ENCODE measurements around the gene DTD2.

Gene DTD2

GRCh38 chr14:31405599-31406232 lies 51.6 kb downstream of the DTD2 start:
- no peak for DNase-seq

- DNase-seq, result no peak
Measured at GRCh38 chr14:31405106-31405505, 52.2 kb downstream of the DTD2 start.

GRCh38 chr14:31403707-31404106 lies 53.6 kb downstream of the DTD2 start:
- no peak for DNase-seq

- no peak for DNase-seq
Measured at GRCh38 chr14:31402764-31403439, 54.4 kb downstream of the DTD2 start.

- no peak for DNase-seq
Measured at GRCh38 chr14:31401369-31401932, 55.9 kb downstream of the DTD2 start.

GRCh38 chr14:31400031-31400638 lies 57.2 kb downstream of the DTD2 start:
- no peak for DNase-seq
